GM18951 (cell line): ENCODE data around the gene SH3BP2.

ENCODE experiments used
- POLR2A ChIP-seq: IDR thresholded peaks from 4 replicates; pipeline ENCODE4 v1.6.1; 2011; ENCODE audit warnings: mild to moderate bottlenecking; ENCODE audit not compliant: insufficient read length, insufficient read depth; ENCODE audit errors: extremely low read depth
- in situ Hi-C: fragments of 300-500 bp; cut with MboI; formaldehyde crosslinking; loops from one replicate; pipeline ENCODE4 v1.12.0; 2022; ENCODE audit warnings: low sequenced_read_pairs, mixed read lengths, inconsistent platforms; ENCODE audit not compliant: unreplicated experiment

SH3BP2 gene

DNA sequence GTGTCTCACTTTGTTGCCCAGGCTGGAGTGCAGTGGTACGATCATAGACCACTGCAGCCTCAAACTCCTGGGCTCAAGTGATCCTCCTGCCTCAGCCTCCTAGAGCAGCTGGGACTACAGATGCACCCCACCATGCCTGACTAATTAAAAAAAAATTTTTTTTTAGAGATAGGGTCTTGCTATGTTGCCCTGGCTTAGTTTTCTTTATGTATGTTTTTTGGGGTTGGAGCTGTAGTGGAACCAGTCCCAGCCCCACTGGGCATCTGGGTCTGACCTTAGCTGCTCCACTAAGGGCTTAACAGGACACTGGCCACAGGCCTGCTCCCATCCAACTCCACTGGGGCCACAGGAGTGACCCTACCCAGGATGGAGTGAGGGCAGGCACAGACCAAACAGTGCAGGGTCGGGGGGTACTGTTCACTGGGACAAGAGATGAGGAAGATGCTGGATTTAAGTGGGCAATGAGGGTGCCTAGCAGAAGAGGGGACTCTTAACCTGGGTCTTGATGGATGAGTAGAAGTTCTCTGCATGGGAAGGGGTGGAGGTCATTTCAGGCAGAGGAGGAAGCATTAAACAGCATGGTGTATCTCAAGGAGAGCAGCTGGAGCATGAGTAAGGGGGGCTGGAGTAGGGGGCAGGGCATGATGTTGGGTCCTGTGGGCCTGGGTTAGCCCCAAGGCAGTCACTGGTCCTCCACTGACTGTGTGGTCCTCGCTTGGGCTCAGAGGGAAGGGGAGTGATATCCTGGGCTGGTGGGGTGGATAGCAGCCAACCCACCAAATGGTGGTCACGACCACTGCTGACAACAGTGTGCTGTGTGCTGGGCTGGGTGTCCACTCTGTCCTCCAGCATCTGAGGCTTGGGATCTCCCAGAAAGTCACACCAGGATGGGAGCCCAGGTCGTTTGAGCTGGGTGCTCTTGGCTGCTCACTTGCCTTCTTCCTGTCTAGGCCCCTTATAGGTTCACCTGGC, 26.6 kb downstream of the SH3BP2 start:
- in situ Hi-C loops, result no loop called here
- TF ChIP-seq POLR2A, result no peak

DNA sequence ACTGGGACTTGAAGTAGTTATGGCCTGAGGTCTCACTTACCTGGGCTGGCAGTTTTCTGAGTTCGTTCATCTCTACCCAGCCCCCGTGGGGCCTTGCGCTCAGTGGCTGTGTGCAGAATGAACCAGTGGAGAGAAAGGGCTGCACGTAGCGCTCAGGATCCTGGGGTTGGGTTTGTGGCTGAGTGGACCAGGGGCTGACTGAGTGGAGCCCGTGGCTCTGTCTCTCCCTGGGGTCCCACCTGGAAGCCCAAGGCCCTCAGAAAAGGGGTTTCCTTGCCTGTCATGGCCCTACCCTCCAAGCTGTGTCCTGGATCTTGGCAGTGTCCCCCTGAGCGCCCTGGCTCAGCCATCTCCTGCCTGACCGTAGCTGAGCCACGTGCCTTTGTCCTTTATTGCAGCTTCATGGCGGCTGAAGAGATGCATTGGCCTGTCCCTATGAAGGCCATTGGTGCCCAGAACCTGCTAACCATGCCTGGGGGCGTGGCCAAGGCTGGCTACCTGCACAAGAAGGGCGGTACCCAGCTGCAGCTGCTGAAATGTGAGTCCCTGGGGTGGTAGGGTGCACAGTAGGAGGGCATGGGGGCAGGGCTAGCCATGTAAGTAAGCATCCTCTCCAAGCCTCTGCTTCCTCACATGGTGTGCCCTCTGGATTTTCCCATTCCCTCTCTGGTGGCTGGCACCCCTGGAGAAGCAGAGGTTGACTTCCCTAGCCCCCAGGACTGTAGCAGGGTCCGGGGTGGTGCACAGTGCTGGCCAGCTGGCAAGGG, 27.5 kb downstream of the SH3BP2 start:
- in situ Hi-C loops, result no loop called here
- no peak for TF ChIP-seq POLR2A

DNA sequence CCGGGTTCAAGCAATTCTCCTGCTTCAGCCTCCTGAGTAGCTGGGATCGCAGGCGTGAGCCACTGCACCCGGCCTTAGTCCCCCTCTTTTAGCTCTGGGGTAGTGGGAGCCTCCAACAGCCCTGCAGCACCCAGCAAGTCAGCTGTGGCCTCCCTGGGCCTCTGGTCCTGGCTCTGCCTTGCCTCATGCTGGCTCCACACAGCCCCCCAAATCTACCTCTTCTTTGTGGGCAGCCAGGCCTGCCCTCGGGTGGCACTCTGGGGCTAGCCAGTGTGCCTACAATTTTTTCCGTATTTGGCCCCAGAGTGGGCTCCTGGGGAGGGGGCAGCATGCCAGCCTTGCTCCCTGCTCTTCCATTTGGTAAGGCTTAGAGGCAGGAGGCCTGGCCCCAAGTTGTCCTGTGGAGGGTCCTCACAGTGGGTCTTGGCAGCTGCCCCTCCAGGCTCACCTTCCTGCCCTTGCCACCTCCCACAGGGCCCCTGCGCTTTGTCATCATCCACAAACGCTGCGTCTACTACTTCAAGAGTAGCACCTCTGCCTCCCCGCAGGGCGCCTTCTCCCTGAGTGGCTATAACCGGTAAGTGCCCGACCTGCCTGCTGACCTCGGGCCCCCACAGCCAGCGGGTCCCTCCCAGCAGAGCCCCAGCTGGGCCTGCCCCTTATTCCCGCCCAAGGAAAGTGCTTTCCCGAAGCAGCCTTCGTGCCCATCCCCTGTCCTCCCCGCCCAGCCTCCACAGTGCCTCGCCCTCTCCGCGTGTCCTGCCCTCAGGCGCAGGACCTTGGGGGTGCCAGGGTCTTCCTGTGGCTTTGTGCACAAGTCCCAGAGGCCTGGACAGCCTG, 29.8 kb downstream of the SH3BP2 start:
- TF ChIP-seq POLR2A, result no peak
- in situ Hi-C loops, result no loop called here

DNA sequence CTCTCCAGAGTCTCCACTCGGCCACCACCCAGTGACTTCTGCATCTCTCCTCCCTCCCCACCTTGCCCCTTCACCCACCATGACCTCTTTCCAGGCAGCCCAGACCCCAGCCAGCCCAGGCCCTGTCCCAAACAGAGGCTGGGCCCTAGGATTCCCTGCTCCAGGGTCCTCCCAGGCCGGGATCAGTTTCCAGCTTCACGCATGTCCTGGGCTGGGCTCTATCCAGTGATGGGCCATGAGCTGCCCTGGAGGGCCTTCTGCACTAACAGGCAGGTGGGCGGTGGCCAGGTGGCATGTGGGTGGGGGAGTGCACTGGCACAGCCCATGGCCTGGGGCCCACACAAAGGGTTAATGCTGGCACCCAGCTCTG, 30.4 kb downstream of the SH3BP2 start:
- in situ Hi-C loops, result no loop called here
- TF ChIP-seq POLR2A, result no peak

GRCh38 chr4:2823671-2824328, 30.9 kb downstream of the SH3BP2 start:
- in situ Hi-C loops, result no loop called here
- TF ChIP-seq POLR2A, result no peak

- in situ Hi-C loops, result no loop called here
- TF ChIP-seq POLR2A, result no peak
These were observed 31.5 kb downstream of the SH3BP2 start for GRCh38 chr4:2824329-2824835.

- in situ Hi-C loops, result no loop called here
- no peak for TF ChIP-seq POLR2A
These were observed 32.0 kb downstream of the SH3BP2 start for GRCh38 chr4:2824836-2825381.

DNA sequence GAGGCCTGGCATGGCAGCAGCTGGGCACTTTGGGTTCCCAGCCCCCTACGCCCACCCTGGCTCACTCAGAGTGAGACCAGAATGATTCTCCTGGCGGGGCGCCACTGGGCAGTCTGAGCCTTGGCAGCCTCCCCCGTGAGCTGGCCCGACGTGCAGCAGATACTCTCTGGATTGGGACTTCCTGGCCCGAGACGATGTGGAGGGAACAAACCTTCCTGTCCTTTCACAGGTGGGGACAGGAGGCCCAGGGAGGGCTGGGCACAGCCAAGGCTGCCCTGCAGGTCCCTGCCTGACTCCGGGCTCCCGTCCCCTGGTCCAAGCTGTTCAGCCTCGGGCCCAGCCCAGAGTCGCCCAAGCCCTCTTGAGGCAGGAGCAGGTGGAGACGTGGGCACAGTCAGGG, 32.9 kb downstream of the SH3BP2 start:
- in situ Hi-C loops, result no loop called here
- no peak for TF ChIP-seq POLR2A

GRCh38 chr4:2827071-2827873, 34.4 kb downstream of the SH3BP2 start:
- no peak for TF ChIP-seq POLR2A
- in situ Hi-C loops, result no loop called here

- in situ Hi-C loops, result no loop called here
- no peak for TF ChIP-seq POLR2A
These were observed 35.2 kb downstream of the SH3BP2 start for GRCh38 chr4:2827874-2828751.

DNA sequence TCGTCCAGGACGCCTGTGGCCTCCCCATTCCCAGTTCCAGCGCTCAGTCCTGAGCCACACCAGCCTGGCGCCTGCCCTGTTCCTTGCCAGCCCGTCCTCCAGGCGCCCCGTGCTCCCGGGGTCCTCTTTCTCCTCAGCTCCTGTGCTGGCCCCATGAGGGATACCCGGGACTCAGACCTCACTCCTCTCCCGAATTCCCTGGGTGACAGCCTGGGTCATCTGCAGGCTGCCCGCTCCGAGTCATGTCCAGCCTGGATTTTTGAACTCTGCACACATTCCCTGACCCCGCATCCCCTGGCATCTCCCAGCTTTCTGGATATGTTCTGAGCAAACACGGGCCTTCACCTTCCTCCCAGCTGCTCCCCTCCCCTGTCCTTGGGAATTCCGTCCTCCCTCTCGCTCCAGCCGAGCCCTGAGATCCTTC, 35.9 kb downstream of the SH3BP2 start:
- TF ChIP-seq POLR2A, result no peak
- in situ Hi-C loops, result no loop called here
